HepG2 (cell line): ENCODE results near the gene CYP17A1. TPM values are rescaled to one million over a fixed set of nuclear protein-coding genes. Genes with fewer than 3 reads are reported as not detected.

Source experiments
- ATAC-seq: fragments of 200-7000 bp; cut with Tn5 transposase; 3 replicates; pipeline ENCODE4 v1.9.1; 2020; ENCODE audit warnings: mild to moderate bottlenecking, moderate library complexity
- BruUV-seq: library from RNA; stranded (reverse); fragments of 400-500 nt; replicated peaks from 2 replicates; lab custom pipeline; 2021; lab: Mats Ljungman, UMichigan
- CTCF ChIA-PET: fragments of 300-600 bp; formaldehyde crosslinking; extraction: SDS; loops from one replicate; lab custom pipeline; 2021; ENCODE audit warnings: low total read pairs, inconsistent platforms, low intra/inter-chr PET ratio; lab: Yijun Ruan, JAX
- POLR2A ChIA-PET: fragments of 350-600 bp; sonication (Branson Sonifier 250); formaldehyde crosslinking; loops from one replicate; lab custom pipeline; 2020; ENCODE audit warnings: antibody characterized with exemption, inconsistent platforms; lab: Yijun Ruan, JAX
- DNase-seq: peaks from one replicate; pipeline ENCODE4 v3.0.0-alpha.2; 2015; ENCODE audit warnings: low spot score
- FAIRE-seq: peaks from 3 replicates; lab custom pipeline; 2011; peaks lifted over from hg19 to GRCh38; lab: Jason Lieb, UNC
- H2AFZ ChIP-seq: one replicate; pipeline ENCODE4 v1.6.1; 2011; ENCODE audit warnings: low read length, inconsistent platforms
- H3K27ac ChIP-seq: fragments of 300-600 bp; 3 replicates; pipeline ENCODE4 v1.8.0; 2011; ENCODE audit warnings: mixed run types, mild to moderate bottlenecking, mixed read lengths, low read length, inconsistent platforms; ENCODE audit not compliant: insufficient read depth; ENCODE audit errors: extremely low read length
- H3K27me3 ChIP-seq, 2 experiments: fragments of 200-600 bp in 1 of 2; 2 replicates in 1 of 2; 3 replicates in 1 of 2; pipeline versions ENCODE4 v1.6.0 to v1.8.0; 2011; ENCODE audit warnings: low read length in 2 of 2, mild to moderate bottlenecking in 2 of 2, moderate library complexity in 2 of 2, inconsistent platforms in 1 of 2; ENCODE audit not compliant: insufficient read depth in 2 of 2, control insufficient read depth in 1 of 2
- H3K36me3 ChIP-seq, 2 experiments: fragments of 200-600 bp in 1 of 2; replicated peaks in 1 of 2; 2 replicates in 1 of 2; 3 replicates in 1 of 2; pipeline versions ENCODE4 v1.5.1 to v1.8.0; 2011; ENCODE audit warnings: low read length in 2 of 2, inconsistent platforms in 1 of 2; ENCODE audit not compliant: insufficient read depth in 2 of 2, control insufficient read depth in 1 of 2
- H3K4me1 ChIP-seq: 2 replicates; pipeline ENCODE4 v1.5.1; 2012; ENCODE audit warnings: low read length, inconsistent platforms; ENCODE audit not compliant: insufficient read depth
- H3K4me2 ChIP-seq: 2 replicates; pipeline ENCODE4 v1.6.0; 2011; ENCODE audit warnings: low read depth, low read length, inconsistent platforms
- H3K4me3 ChIP-seq, 3 experiments: fragments of 200-600 bp in 1 of 3; sonication (generic), shearing (Covaris generic) in 1 of 3; replicated peaks in 1 of 3; 2 replicates each; pipeline ENCODE4 v1.5.1; 2011 to 2016; ENCODE audit warnings: low read length in 3 of 3, inconsistent platforms in 2 of 3, low read depth in 2 of 3, mild to moderate bottlenecking in 2 of 3, control low read depth in 1 of 3, mixed read lengths in 1 of 3; ENCODE audit not compliant: insufficient read depth in 1 of 3
- H3K79me2 ChIP-seq: one replicate; pipeline ENCODE4 v1.6.1; 2011; ENCODE audit warnings: low read length, inconsistent platforms; ENCODE audit not compliant: insufficient read depth
- H3K9ac ChIP-seq: 2 replicates; pipeline ENCODE4 v1.6.0; 2011; ENCODE audit warnings: mild to moderate bottlenecking, low read depth, low read length, inconsistent platforms; ENCODE audit not compliant: insufficient read depth
- H3K9me3 ChIP-seq: 2 replicates; pipeline ENCODE4 v1.5.1; 2012; ENCODE audit warnings: mild to moderate bottlenecking, low read length
- H4K20me1 ChIP-seq: 2 replicates; pipeline ENCODE4 v1.6.0; 2011; ENCODE audit warnings: inconsistent platforms, mild to moderate bottlenecking, low read length, moderate library complexity; ENCODE audit not compliant: insufficient read depth
- ARID3A ChIP-seq: IDR thresholded peaks from 2 replicates; pipeline ENCODE4 v1.6.1; 2012; ENCODE audit warnings: low read depth, low read length, improper control_type of control experiment
- CENPT ChIP-seq: sonication (generic); formaldehyde crosslinking; IDR thresholded peaks from 2 replicates; pipeline ENCODE4 v1.8.0; 2022; ENCODE audit warnings: low read depth, mild to moderate bottlenecking, moderate library complexity, missing genetic modification reagents
- CREB1 ChIP-seq, 2 experiments: fragments of 450-650 bp in 1 of 2; IDR thresholded peaks; 2 replicates each; pipeline ENCODE4 v1.6.1; 2016 to 2017; ENCODE audit warnings: control low read depth in 1 of 2, mild to moderate bottlenecking in 1 of 2, missing compliant biosample characterization in 1 of 2, missing genetic modification characterization in 1 of 2
- ISL2 ChIP-seq: sonication (generic); formaldehyde crosslinking; IDR thresholded peaks from 2 replicates; pipeline ENCODE4 v1.5.0; 2020; ENCODE audit warnings: missing genetic modification reagents
- KAT7 ChIP-seq: IDR thresholded peaks from 2 replicates; pipeline ENCODE4 v1.6.1; 2018; ENCODE audit warnings: borderline replicate concordance, missing compliant biosample characterization
- KDM1A ChIP-seq: IDR thresholded peaks from 2 replicates; pipeline ENCODE4 v1.6.1; 2016; ENCODE audit warnings: missing compliant biosample characterization
- NFE2L2 ChIP-seq: fragments of 150-350 bp; IDR thresholded peaks from 2 replicates; pipeline ENCODE4 v1.6.1; 2014; ENCODE audit warnings: low read length
- POGZ ChIP-seq: sonication (generic); formaldehyde crosslinking; IDR thresholded peaks from 2 replicates; pipeline ENCODE4 v1.4.0; 2020; ENCODE audit warnings: mild to moderate bottlenecking, missing genetic modification reagents
- SMARCE1 ChIP-seq: fragments of 450-650 bp; IDR thresholded peaks from 2 replicates; pipeline ENCODE4 v1.6.1; 2017; ENCODE audit warnings: borderline replicate concordance
- SNAI1 ChIP-seq: sonication (generic); formaldehyde crosslinking; IDR thresholded peaks from 2 replicates; pipeline ENCODE4 v1.5.0; 2020; ENCODE audit warnings: mild to moderate bottlenecking, missing genetic modification reagents, borderline replicate concordance
- ZBTB3 ChIP-seq: sonication (generic); formaldehyde crosslinking; IDR thresholded peaks from 2 replicates; pipeline ENCODE4 v1.4.0; 2020; ENCODE audit warnings: low read depth, mild to moderate bottlenecking, moderate library complexity, missing genetic modification reagents, borderline replicate concordance
- ZIK1 ChIP-seq: sonication (generic); formaldehyde crosslinking; IDR thresholded peaks from 2 replicates; pipeline ENCODE4 v1.5.0; 2020; ENCODE audit warnings: mild to moderate bottlenecking, low read depth, missing genetic modification reagents, borderline replicate concordance
- ZNF143 ChIP-seq: sonication (generic); formaldehyde crosslinking; IDR thresholded peaks from 2 replicates; pipeline ENCODE4 v1.4.0; 2020; ENCODE audit warnings: missing genetic modification reagents
- ZNF296 ChIP-seq: sonication (generic); formaldehyde crosslinking; conservative IDR thresholded peaks from 2 replicates; pipeline ENCODE4 v1.5.0; 2020; ENCODE audit warnings: mild to moderate bottlenecking, missing genetic modification reagents
- ZNF383 ChIP-seq: sonication (generic); formaldehyde crosslinking; IDR thresholded peaks from 2 replicates; pipeline ENCODE4 v1.4.0; 2020; ENCODE audit warnings: missing genetic modification reagents, mild to moderate bottlenecking, borderline replicate concordance
- WGBS: methylation state at CpG from one replicate; pipeline ENCODE4 v1.1.6; 2017; ENCODE audit warnings: low lambda C conversion rate; 5-methylcytosine and 5-hydroxymethylcytosine counted together
- in situ Hi-C: cut with HindIII; loops from 2 replicates; pipeline ENCODE4 v1.10.0; 2017; ENCODE audit warnings: low pct_unique_long_range_greater_than_20kb; ENCODE audit not compliant: extremely low pct_ligation_motif_present
- intact Hi-C: fragments of 100-400 bp; cut with micrococcal nuclease; formaldehyde crosslinking; loops from one replicate; pipeline ENCODE4 v1.10.0; 2022; ENCODE audit not compliant: unreplicated experiment
- polyA plus RNA-seq, 8 experiments: library from polyadenylated mRNA; depleted of rRNA in 3 of 8; stranded (reverse) in 7 of 8; unstranded in 1 of 8; fragments of >200 nt; fragmentation: Illumina TruSeq in 4 of 8; extraction: Trizol in 4 of 8; gene quantifications; 2 replicates each; pipeline versions ENCODE4 v1.2.1 to v1.2.3, GENCODE V29; 2011 to 2016; ENCODE audit warnings: low read depth in 4 of 8, missing spikeins in 1 of 8, mixed read lengths in 1 of 8; ENCODE audit not compliant: insufficient read depth in 1 of 8
- total RNA-seq, 5 experiments: library from RNA; depleted of rRNA; stranded (reverse); fragments of >200 nt; fragmentation: Illumina TruSeq; extraction: Trizol; gene quantifications; 2 replicates each; pipeline ENCODE4 v1.2.3, GENCODE V29; 2016; ENCODE audit warnings: low read depth in 1 of 5

Gene CYP17A1
- total and polyA plus RNA-seq, 2 of the 13 experiments (the other 11 are each of a cell fraction or from before 2014, with no cell fraction given): 0.13 to 1.1 TPM

- Histone ChIP-seq H3K36me3 (peaks cover 0 to 9% of the 10 kb centered on the region in 2 experiments; a peak in 2 of 5 replicates), H2AFZ (no peak overlapping the region), H3K9ac (peak overlapping the region; percentile 76), H3K4me2 (peak overlapping the region; percentile 87), H3K4me1 (peaks cover 20% of the 10 kb centered on the region), H3K27me3 (no peaks in the 10 kb centered on the region), H3K27ac (peak overlapping the region; percentile 86), H4K20me1 (no peaks in the 10 kb centered on the region), H3K79me2 (no peaks in the 10 kb centered on the region)
- ChIA-PET POLR2A (interaction anchor here (0.5 to 1.6 kb wide), 12 partner anchors 10 to 285 kb away, joined by 3 to 7 read pairs (median 4); partner anchors contain the start of genes CNNM2 and WBP1L), CTCF (no interaction called here)
- in situ Hi-C loops (no loop called here), intact Hi-C loops (no loop called here)
- DNase-seq: no peak
- TSS peak; percentile 76 for BruUV-seq
- no peak for FAIRE-seq
- peak; percentile 6; the same call in 2 of the 3 replicates for ATAC-seq
- TF ChIP-seq ZNF296 (CRISPR knock-in tag) (no peak), POGZ (CRISPR knock-in tag) (no peak), ISL2 (CRISPR knock-in tag) (no peak), SNAI1 (CRISPR knock-in tag) (no peak), ARID3A (no peak), KDM1A (CRISPR knock-in tag) (no peak), ZIK1 (no peak), ZNF383 (CRISPR knock-in tag) (no peak), SMARCE1 (no peak), NFE2L2 (no peak), ZNF143 (no peak), ZBTB3 (no peak), KAT7 (CRISPR knock-in tag) (no peak), CENPT (CRISPR knock-in tag) (no peak), CREB1 (IDR thresholded peaks at IDR 0.05) (no peak), CREB1 (CRISPR knock-in tag; IDR thresholded peaks at IDR 0.05) (no peak)
- TF ChIP-seq, all 625 proteins: peak for 0
- H3K9me3 ChIP-seq: no peaks in the 10 kb centered on the region
- peak overlapping the region; percentile 54 to 81 (median 71); a peak in 5 of 6 replicates for H3K4me3 ChIP-seq
- WGBS: 20% methylated on average over 5 of the region's 5 CpGs
Measured at GRCh38 chr10:102868911-102869257, 31.7 kb upstream of the CYP17A1 start.
